HG02981 (cell line): Measurements from ENCODE around the gene ANTXR2.
"Not testable (repeated sequence)": the region's sequence is repeated elsewhere in the genome, so short reads cannot be mapped to it uniquely, and the experiment has no call there.

ENCODE experiments used
- ATAC-seq: cut with Tn5 transposase; IDR thresholded peaks from one replicate; pipeline ENCODE4 v1.9.1; 2021; ENCODE audit warnings: mild to moderate bottlenecking, moderate library complexity; ENCODE audit not compliant: unreplicated experiment

Gene ANTXR2

DNA sequence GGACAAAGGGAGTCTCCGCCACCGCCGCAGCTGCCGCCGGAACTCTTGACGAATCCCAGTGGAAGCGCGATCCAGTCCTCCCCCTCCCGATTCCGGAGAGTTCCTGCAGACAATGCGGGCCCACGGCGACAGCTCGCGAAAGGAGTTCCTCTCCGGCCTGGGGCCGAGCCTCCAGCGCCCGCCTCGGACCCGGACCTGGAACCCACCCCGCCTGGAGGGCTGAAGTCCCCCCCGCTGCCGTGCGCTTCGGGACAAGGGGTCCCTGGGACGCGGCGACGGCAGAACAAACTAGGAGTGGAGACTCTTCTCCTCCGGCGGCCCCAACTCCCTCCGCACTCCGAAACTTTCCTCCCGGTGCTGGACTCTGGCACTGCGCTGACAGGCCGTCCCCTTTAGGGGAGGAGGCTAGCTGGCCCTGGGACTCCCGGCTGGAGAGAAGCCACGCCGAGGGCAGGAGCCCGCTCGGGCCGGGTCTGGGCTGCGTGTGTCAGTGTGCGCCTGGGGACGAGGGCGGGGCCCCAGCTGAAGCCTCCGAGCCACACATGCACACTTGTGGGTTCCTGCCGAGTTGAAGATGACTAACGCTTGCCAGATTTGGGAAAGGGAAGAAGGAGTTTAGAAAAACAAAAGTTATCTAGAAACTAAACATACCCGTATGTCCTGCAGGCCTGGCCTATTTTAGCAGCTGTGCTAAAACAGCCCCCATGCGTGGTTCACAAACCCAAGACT lies at the start of gene ANTXR2:
Gene ANTXR2 (minus strand): TSS at position 486 of the 729 bp plus-strand sequence. CDS start 669 bp downstream, outside the sequence.
- ATAC-seq: peak; percentile 64

DNA sequence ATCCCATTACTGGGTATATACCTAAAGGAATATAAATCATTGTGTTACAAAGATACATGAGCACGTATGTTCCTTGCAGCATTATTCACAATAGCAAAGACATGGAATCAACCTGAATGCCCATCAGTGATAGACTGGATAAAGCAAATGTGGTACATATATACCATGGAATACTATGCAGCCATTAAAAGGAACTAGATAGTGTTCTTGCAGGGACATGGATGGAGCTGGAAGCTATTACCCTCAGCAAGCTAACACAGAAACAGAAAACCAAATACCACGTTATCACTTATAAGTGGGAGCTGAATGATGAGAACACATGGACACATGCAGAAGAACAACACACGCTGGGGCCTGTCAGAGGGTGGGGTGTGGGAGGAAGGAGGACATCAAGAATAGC lies 48.8 kb upstream of the ANTXR2 start:
- not testable (repeated sequence) for ATAC-seq

DNA sequence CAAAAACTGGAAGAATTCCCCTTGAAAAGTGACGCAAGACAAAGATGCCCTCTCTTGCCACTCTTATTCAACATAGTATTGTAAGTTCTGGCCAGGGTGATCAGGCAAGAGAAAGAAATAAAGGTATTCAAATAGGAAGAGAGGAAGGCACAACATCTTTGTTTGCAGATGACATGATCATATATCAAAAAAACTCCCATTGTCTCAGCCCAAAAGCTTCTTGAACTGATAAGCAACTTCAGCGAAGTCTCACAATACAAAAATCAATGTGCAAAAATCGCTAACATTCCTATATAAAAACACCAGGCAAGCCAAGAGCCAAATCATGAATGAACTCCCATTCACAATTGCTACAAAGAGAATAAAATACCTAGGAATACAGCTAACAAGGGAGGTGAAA lies 46.6 kb upstream of the ANTXR2 start:
- ATAC-seq: not testable (repeated sequence)

DNA sequence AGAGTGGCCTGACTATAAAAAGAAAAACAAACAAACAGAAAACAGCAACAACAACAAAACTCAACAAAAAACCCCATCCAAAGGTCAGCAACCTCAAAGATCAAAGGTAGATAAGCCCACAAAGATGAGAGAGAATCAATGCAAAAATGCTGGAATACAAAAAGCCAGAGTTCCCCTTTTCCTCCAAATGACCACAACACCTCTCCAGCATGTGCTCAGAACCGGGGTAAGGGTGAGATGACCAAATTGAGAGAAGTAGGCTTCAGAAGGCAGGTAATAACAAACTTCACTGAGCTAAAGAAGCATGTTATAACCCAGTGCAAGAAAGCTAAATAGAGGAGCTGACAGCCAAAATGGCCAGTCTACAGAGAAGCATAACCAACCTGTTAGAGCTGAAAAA lies 43.5 kb upstream of the ANTXR2 start:
- no peak for ATAC-seq

DNA sequence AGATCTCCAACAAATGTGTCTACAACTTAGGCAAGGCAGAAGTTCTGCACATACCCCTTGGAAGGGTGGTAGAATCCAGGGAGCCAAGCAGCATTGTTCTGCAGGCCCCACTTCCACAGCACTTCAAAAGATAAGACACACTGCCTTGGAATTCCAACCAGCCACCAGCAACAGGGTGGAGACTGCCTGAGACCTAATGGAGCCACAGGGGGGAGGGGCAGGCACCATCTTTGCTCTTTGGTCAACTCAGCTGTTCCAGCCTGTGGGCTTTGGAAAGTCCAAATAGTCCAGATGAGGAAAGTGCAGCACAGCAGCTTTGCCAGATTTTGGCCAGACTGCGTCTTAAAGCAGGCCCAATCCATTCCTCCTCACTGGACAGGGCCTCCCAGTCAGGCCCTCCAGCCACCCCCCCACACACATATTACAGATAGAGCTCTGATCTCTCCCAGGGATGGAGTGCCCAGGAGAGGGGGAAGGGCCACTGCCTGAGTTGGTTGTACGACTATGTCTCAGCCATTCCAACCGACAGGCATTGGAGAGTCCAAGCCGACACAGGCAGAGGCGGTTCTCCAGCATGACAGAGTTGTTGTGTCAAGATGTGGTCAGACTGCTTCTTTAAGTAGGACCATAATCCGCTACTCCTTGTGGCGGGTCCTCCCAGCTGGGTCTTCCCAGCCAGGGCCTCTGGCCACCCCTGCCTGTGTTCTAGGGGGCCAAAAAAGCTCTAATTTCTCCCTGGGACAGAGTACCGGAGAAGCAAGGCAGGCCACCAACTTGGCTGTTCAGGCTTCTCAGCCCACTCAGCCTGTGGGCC lies 42.5 kb upstream of the ANTXR2 start:
- ATAC-seq: no peak

DNA sequence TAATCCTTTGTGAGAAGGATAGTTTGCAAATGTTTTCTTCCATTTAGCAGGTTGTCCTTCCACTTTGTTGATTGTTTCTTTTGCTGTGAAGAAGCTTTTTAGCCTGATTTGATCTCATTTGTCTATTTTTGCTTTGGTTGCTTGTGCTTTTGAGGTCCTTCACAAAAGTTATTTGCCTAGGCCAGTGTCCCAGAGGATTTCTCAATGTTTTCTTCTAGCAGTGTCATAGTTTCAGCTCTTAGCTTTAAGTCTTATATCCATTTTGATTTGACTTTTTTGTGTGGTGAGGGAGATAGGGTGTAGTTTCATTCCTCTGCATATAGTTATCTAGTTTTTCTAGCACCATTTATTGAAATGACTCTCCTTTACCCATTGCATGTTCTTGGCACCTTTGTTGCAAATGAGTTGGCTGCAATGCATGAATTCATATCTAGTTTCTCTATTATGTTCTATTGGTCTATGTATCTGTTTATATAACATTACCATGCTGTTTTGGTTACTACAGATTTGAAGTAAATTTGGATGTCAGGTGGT lies 41.8 kb upstream of the ANTXR2 start:
- no peak for ATAC-seq

DNA sequence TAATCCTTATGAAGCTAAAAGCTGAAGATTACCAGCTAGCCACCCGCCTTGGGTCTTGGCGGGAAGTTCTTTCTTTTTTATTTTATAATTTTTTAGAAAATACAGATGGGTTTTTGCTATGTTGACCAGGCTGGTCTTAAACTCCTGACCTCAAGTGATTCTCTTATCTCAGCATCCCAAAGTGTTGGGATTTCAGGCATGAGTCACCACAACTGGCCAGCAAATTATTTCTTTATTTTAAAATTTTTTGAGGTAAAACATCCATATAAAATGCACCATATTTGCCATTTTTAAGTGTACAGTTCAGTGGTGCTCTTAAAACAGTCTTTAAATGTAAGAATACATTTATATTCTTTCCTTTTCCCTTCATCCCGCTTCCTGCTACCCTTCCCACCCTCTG lies 40.6 kb upstream of the ANTXR2 start:
- no peak for ATAC-seq

DNA sequence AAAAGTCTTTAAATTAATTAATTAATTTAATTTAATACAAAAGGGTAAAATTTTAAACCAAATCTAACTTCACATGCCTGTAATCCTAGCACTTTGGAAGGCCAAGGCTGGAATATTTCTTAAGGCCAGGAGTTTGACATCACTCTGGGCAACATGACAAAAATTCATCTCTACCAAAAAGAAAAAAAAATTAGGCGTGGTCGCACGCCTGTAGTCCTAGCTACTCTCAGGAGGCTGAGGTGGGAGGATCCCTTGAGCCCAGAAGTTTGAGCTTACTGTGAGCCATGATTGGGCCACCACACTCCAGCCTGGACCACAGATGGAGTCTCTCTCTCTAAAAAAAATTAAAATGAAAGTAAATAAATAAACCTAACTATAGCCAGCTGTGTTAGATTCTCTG lies 39.2 kb upstream of the ANTXR2 start:
- ATAC-seq: no peak

DNA sequence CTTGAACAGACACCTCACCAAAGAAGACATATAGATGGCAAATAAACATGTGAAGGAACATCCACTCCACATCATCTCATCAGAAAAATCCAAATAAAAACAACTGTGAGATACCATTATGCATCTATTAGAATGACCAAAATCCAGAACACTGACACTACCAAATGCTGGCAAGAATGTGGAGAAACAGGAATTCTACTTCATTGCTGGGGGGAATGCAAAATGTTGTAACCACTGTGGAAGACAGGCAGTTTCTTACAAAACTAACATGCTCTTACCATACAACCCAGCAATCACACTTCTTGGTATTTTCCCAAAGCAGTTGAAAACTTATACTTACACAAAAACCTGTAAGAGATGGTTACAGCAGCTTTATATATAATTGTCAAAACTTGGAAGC lies 38.2 kb upstream of the ANTXR2 start:
- no peak for ATAC-seq

DNA sequence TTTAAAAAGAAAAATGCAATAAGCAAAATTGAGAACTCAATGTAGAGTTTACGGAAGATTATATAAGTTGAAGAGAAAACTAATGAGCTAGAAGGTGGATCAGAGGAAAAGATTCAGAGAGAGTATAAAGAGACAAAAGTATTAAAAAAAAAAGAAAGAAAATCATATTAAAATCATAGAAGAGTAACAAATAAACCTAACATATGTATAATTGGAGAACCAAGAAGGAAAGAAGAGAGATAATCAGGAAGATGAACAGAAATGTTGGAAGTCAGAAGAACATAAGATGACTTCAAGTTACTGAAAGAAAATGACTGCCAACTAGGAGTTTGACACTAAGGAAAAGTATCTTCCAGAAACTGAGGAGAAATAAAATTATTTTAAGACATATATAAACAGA lies 34.3 kb upstream of the ANTXR2 start:
- no peak for ATAC-seq

DNA sequence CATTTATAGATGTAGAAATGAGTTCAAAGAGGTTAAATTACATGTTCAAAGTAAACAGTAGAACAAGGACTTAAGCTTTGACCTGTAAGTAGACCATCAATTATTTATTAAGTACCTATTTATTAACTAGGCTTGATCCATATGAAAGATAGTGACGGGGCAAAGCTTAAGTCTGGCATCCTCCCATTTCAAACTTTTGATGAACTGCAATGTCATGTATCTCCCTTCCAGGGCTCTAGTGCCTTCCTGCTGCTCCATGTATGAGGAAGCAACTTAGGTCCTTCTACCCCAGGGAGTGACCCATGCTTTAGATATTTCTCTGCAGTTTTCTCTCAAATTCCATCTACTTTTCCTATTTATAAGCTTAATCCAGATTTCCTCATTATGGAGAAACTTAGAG lies 31.9 kb upstream of the ANTXR2 start:
- ATAC-seq: no peak

DNA sequence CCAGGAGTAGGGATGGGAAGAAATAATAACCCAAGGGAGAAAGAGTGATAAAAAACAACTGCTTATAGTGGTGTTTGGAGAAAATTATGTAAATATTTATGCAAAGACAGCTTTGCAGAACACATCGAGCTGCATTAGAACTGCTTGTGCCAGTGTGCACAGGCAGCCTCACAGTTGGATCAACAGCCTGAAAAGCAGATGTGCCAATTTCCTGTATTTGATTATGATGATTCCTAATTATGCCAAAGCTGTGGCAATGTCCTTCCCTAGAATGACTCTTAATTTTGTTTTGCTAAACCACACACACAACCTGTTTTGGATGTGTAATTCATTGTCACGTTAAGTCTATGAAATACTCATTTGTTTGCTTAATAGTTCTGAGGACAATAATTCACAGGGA lies 30.6 kb upstream of the ANTXR2 start:
- no peak for ATAC-seq

DNA sequence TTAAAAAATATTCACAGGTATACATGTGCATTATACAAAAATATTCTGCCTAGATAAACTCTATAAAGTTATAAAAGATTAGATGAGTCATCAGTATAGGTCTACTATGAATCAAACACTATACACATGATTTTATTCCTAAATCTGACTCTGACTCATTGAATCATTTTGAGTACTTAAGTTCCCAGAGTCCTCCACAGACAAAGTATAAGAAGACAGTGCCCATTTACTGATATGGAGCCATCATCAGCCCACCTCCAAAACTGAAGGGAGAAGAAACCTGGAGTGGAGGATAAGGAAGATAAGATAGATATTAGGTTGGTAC lies 28.7 kb upstream of the ANTXR2 start:
- ATAC-seq: no peak

DNA sequence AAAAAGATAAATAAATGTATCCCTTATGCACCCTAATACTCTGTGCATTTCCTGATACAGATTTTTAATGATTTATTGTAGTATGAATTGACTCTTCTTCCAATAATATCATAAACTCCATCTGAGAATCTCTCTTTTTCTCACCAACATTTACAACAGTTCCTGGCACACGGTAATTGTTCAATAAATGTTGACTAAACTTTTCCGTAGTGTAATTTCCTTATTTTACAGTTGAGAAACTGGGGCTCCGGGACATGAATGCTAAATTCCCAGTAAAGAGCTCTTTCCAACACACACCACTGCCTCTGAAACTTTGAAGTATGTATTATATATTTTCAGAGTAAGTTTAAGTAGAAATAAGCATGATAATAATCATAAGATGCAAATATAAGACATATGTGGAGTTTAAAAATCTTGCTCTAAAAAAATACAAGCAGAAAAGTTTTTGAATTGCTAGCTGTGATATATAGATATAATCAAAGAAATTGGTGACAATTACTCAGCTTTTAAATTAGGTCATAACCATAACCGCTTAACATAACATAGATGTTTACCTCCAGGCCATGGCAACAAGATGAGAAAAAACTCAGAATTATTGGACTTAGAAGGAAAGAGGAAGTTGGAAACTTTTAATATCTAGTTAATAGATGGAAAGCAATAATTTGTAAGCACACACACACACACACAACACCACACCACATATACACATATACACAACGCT lies 28.2 kb upstream of the ANTXR2 start:
- no peak for ATAC-seq

DNA sequence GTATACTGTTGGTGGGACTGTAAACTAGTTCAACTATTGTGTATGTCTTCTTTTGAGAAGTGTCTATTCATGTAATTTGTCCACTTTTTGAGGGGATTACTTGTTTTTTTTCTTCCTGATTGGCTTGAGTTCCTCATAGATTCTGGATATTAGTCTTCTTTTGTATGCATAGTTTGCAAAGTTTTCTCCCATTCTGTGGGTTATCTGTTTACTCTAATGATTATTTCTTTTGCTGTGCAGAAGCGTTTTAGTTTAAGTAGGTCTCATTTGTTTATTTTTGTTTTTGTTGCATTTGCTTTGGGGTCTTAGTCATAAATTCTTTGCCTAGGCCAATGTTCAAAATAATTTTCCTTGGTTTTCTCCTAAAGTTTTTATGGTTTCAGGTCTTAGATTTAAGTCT lies 26.6 kb upstream of the ANTXR2 start:
- ATAC-seq: no peak

DNA sequence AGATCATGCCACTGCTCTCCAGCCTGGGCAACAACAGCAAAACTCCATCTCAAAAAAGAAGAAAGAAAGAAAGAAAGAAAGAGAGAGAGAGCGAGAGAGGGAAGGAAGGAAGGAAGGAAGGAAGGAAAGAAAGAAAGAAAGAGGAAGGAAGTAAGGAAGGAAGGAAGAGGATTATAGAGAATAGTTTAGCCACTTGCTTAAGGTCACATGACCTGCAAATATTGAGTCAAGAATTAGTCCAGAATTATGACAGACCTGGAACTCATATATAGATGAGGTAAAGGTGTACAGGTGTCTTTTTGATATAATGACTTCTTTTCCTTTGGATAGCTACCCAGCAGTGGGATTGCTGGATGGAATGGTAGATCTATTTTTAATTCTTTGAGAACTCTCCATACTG lies 25.6 kb upstream of the ANTXR2 start:
- no peak for ATAC-seq

DNA sequence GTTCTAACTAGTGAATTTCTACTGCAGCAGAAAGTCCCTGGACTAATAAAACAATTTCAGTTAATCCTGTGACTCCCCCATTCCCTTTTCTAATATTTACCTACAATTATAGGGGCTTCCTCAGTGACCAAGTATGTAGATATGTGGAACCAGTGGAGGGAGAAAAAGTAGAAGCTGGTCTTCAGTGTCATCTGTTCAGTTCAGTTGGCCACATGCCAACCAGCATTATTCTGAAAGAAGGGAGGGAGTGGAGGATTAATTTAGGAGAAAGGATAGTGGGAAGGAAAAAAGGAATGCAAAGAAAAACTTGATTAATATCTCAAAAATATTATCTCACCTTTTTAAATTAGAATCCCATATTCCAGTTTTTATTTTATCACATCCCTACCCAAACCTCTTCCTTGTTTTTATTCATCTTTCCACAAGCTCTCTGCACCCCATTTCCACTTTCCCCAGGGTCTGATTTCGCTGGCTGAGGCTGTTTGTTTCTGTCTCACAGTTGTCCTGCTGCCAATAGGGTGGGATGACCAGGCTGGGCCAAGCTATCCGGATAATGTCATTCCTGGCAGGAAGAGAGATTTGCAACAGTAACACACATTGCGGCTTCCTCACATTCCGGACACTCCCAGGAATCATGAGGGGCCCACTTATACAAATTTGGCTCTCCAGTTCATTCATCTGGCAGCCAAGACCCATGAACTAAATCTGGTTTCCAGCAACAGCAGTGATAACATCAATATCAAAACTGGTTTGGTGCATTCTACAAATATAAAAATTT lies 24.6 kb upstream of the ANTXR2 start:
- no peak for ATAC-seq

DNA sequence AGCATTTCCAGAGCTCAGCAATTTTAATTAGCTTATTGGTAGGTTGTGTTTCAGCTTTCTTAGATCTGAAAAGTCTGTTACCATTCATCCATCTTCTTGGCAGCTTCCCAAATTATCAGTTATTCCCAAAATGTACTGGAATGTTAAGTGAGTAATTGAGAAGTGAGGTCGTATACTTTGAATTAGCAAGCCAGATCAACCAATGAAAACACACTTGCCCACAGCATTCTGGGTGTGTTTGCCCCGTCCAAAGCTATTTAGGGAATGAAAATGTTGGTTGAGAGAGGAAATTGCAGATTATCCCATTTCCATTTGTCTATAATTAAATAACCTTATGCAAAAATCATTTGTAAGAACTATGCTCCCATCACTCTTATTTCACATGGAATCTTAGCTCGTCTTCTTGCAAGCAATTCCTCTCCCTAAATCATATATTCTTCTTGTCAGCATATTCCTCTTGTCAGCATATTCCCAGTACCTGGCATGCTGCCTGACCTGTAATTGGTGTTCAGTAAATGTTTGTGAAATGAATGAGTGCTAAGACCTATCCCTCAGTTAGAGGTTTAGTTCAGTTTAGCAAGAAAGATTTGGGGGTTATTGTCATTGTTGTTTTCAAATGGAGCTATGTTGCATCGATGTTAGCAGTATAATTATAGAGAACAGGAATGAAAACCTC lies 23.3 kb upstream of the ANTXR2 start:
- ATAC-seq: no peak

DNA sequence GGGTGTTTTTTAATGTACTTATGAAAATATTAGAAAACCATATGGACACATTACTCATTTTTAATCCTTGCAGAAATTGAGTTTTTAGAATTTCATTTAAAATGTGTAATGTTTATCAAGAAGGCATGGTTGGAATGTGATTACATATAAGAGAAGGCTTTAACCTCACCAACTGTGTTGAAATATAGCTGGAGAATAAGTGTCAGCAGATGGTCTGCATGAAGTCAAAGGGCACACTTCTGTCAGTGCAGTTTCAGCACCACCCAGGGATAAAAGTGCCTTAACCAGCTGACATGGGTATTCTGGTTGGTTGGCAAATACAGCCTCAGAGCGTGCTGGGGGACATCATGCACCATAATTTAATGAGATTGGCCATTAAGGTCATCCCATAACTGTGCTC lies 21.2 kb upstream of the ANTXR2 start:
- no peak for ATAC-seq

DNA sequence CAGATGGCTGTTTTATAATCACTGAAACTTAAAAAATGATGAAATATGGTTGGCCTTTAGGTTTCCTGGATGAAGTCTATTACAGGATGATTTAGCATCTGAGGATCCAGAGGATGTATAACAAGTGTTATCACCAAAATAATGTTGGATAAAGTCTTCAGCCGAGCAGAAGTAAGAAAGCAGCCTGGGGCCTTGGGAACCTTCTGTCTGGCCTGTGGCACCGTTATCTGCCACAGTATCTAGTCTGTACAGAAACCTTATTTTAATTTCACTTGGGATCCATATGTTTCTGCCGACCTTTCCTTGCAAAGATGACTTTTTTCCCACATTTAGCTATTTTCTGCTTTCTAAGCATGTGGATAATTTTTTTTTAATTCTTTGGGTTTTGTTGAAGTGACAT lies 20.5 kb upstream of the ANTXR2 start:
- ATAC-seq: no peak
